ENCODE data around the gene B4GALNT4.

DNA sequence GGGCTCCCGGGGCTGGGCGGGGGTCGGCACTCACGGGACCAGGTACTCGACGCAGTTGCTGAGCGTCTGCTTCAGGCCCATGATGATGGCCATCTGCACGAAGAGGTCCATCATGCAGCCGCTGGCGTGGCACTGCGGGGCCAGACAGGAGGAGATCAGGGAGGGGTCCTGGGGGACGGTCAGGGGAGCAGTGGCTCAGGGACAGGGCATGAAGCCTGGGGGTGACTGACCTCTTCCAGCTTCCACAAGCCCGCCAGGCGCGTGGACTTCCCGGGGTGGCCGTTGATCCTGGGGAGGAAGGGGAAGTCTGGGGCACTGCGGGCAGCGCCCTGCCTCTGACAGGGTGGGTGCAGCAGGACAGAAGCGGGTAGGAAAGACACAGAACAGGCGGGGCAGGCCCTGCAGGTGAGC lies 51.6 kb downstream of the B4GALNT4 start:
- TF ChIP-seq POLR2A (IDR thresholded peaks at IDR 0.05) (no peak), CTCF (IDR thresholded peaks at IDR 0.05) (no peak), POLR2AphosphoS5 (IDR thresholded peaks at IDR 0.05) (no peak), EP300 (IDR thresholded peaks at IDR 0.05) (no peak)
